Measurements from ENCODE around the gene AHRR.
"Not testable (repeated sequence)": the region's sequence is repeated elsewhere in the genome, so short reads cannot be mapped to it uniquely, and the experiment has no call there.

Gene AHRR

DNA sequence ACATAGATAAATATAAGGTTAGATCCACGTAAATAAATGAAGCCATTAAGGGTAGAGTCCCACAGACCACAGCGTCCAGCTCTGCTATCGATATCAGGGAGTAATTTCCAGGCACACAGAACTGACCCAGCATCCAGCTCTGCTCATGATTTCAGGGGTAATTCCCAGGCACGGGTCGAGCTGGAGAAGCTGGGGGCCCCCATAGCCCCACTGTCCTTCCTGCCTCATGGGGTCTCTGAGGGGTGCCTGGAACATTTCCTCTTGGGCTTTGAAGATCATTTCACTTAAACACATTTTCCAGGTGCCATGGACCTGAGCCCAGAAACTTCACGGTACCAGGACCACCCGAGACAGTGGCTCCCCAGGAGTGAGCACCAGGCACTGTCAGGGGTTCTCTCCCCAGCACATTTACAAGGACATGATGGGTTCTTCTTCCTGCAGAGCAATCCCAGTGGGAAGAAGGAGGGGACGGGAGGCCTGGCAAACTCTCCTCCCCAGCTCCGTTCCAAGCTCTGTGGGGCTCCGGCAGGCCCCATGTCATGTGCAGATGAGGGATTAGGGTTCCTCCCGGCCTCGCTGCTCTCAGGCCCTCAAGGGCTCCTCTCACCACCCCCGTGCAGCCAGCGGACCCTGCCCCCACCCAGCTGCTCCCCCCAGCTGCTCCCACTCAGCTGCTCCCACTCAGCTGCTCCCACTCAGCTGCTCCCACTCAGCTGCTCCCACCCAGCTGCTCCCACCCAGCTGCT, 23.4 kb upstream of the AHRR start:
- not testable (repeated sequence) for ATAC-seq (replicated peaks); H3K27me3 Mint-ChIP-seq; H3K4me3 Mint-ChIP-seq; DNase-seq; H3K36me3 Mint-ChIP-seq (ENCODE audit: insufficient read depth); H3K9me3 Mint-ChIP-seq
- Mint-ChIP-seq H3K27ac (peak overlapping the region in 1 of 2 donors; percentile 54), H3K4me1 (ENCODE audit: low read depth in 2 of 2) (peaks cover 33 to 35% of the 10 kb centered on the region in 2 donors)

DNA sequence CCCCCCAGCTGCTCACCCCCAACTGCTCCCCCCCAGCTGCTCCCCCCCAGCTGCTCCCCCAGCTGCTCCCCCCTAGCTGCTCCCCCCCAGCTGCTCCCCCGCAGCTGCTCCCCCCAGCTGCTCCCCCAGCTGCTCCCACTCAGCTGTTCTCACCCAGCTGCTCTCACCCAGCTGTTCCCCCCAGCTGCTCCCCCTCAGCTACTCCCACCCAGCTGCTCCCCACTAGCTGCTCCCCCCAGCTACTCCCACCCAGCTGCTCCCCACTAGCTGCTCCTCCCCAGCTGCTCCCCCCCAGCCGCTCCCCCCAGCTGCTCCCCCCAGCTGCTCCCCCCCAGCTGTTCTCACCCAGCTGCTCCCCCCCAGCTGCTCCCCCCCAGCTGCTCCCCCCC, 22.8 kb upstream of the AHRR start:
- DNase-seq (no peak), ATAC-seq (replicated peaks) (no peak)
- Mint-ChIP-seq H3K9me3 (no peaks in the 10 kb centered on the region), H3K27me3 (no peaks in the 10 kb centered on the region), H3K27ac (no peak overlapping the region), H3K4me3 (no peak overlapping the region), H3K36me3 (ENCODE audit: insufficient read depth) (peaks cover 9% of the 10 kb centered on the region), H3K4me1 (ENCODE audit: low read depth in 2 of 2) (peaks cover 33 to 39% of the 10 kb centered on the region in 2 donors)

DNA sequence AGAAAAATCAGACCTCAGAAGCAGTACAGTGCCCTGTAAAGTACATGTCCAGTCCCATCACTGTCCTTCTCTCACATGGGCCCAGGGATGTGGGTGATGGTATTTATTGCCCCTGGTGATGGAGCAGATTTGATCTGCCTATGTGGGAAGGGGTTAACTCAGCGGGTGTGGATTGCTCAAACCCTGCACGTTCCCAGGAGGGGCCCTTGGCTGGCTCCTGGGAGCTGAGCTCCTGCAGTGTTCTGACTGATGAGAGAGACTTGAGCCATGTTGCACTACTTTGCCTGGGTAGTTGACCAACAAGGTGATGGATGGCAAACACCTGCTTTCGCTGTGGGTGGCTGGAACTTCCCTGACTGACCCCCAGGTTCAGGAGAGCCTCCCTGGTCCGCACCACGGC, 21.6 kb upstream of the AHRR start:
- not testable (repeated sequence) for ATAC-seq (replicated peaks); H3K27me3 Mint-ChIP-seq; H3K36me3 Mint-ChIP-seq (ENCODE audit: insufficient read depth); DNase-seq; H3K9me3 Mint-ChIP-seq; H3K27ac Mint-ChIP-seq; H3K4me3 Mint-ChIP-seq
- peaks cover 32 to 39% of the 10 kb centered on the region in 2 donors for H3K4me1 Mint-ChIP-seq (ENCODE audit: low read depth in 2 of 2)

DNA sequence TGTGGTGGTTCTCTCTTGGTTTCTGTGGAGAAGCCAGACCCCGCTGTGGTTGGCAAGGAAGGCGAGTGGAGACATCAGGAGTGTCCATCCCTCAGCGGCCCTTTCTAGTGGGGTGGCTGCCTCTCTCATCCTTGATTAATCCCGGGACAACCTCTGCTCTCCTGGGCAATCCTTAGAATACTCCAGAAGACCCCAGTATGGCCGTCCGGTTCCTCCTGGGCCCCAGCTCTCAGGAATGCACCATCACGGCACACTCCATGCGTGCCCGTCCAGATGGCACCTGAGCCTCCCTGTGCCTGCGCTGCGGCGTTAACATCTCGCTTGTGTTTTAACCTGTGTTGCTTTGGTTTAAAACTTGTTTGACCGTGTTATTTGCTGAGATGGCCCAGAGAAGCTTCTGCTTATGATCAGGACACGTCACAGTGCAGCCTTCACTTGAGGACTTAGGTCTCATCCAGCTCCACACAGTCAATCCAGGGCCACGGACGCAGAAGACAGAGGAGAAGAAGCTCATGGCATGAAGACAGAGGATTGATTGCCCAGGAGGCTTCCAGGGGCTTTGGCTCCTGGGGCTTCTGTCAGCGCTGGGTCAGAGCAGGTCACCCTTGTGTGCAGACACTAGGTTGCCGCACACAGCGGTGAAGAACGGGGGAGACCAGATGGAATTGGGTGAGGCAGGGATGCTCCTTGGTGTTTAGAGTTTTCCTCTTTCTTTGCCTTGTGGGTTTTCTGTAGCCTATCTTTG, 20.7 kb upstream of the AHRR start:
- not testable (repeated sequence) for H3K27me3 Mint-ChIP-seq; H3K9me3 Mint-ChIP-seq; ATAC-seq (replicated peaks); DNase-seq
- Mint-ChIP-seq H3K36me3 (ENCODE audit: insufficient read depth) (peaks cover 10% of the 10 kb centered on the region), H3K27ac (peak overlapping the region; percentile 59 to 89), H3K4me3 (peak overlapping the region in 1 of 2 donors; percentile 17), H3K4me1 (ENCODE audit: low read depth in 2 of 2) (peaks cover 32 to 39% of the 10 kb centered on the region in 2 donors)

DNA sequence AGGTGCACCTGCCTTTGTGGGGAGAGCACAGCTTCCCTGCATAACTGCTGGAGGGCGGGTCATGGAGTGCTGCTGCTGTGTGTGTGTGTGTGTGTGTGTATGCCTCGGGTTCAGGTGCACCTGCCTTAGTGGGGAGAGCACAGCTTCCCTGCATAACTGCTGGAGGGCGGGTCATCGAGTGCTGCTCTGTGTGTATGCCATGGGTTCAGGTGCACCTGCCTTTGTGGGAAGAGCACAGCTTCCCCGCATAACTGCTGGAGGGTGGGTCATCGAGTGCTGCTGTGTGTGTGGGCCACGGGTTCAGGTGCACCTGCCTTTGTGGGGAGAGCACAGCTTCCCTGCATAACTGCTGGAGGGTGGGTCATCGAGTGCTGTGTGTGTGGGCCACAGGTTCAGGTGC, 19.1 kb upstream of the AHRR start:
- peaks cover 19% of the 10 kb centered on the region for H3K36me3 Mint-ChIP-seq (ENCODE audit: insufficient read depth)
- H3K4me3 Mint-ChIP-seq: peak overlapping the region in 1 of 2 donors; percentile 5
- ATAC-seq (replicated peaks); H3K27me3 Mint-ChIP-seq; DNase-seq; H3K9me3 Mint-ChIP-seq: not testable (repeated sequence)
- peaks cover 19 to 28% of the 10 kb centered on the region in 2 donors for H3K4me1 Mint-ChIP-seq (ENCODE audit: low read depth in 2 of 2)
- H3K27ac Mint-ChIP-seq: peak overlapping the region in 1 of 2 donors; percentile 89

DNA sequence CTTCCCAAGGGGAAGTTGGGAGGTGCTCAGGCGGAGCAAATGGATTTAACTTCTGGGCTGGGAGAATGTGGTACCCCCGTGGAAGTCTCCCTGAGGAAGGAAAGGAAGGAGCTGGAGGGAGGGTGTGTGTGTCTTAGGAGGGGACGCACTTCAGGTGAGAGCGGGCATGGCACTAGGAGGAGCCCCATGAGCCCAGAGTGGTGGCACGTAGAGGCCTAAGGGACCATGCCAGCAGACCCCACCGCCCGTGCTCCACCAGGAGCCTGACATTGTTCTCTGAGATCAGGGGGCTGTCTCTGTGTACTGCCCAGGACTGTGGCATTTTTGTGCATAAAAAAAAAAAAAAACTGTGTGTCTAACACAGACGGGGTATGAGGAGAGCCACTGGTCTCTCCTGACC, 18.5 kb upstream of the AHRR start:
- Mint-ChIP-seq H3K27ac (no peak overlapping the region), H3K27me3 (no peaks in the 10 kb centered on the region), H3K4me3 (no peak overlapping the region), H3K36me3 (ENCODE audit: insufficient read depth) (peaks cover 19% of the 10 kb centered on the region), H3K9me3 (no peaks in the 10 kb centered on the region), H3K4me1 (ENCODE audit: low read depth in 2 of 2) (peaks cover 16 to 25% of the 10 kb centered on the region in 2 donors)
- no peak for ATAC-seq (replicated peaks)
- DNase-seq: no peak

DNA sequence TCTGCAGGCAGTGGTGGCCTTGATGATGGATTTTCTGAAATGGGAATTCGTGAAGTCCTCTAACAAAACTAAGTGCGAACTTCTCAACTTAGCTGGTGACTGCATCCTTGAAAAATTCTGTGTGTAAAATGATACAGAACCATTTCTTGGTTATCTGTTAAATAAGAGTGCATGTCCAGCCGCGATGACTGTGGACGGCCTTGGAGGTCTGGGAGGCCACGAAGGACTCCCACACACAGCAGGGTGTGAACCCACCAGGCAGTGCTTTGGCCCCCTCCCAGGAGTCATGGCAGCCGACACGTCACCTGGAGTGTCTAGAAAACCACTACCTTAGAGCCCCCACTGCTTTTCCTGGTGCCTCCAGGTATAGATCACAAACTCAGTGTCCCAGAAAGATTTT, 17.8 kb upstream of the AHRR start:
- Mint-ChIP-seq H3K36me3 (ENCODE audit: insufficient read depth) (peaks cover 19% of the 10 kb centered on the region), H3K27ac (peak overlapping the region in 1 of 2 donors; percentile 6), H3K4me1 (ENCODE audit: low read depth in 2 of 2) (peaks cover 16 to 25% of the 10 kb centered on the region in 2 donors)
- DNase-seq; H3K4me3 Mint-ChIP-seq; ATAC-seq (replicated peaks); H3K9me3 Mint-ChIP-seq; H3K27me3 Mint-ChIP-seq: not testable (repeated sequence)

DNA sequence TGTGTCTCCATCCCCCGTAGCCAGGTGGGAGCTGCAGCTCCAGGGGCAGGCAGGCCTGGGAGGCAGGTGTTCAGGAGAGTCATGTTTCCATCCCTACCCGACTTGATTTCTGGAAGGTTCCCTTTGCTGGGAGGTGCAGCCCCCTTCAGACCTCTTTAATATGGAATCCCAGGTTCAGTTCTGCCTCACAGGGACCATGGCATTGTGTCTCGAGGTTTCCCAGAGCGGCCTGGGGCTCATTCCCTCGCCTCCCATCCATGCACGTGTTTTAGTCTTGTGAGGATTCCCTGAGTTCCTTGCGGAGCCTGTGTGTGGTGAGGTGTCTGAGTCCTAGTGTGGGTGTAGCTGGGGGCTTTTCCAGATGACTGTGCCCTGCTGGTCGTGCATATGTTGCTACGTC, 16.5 kb upstream of the AHRR start:
- H3K4me1 Mint-ChIP-seq (ENCODE audit: low read depth in 2 of 2): peaks cover 15 to 20% of the 10 kb centered on the region in 2 donors
- no peak overlapping the region for H3K4me3 Mint-ChIP-seq
- H3K36me3 Mint-ChIP-seq (ENCODE audit: insufficient read depth): peaks cover 15% of the 10 kb centered on the region
- ATAC-seq (replicated peaks): no peak
- no peaks in the 10 kb centered on the region for H3K27me3 Mint-ChIP-seq
- no peak for DNase-seq
- H3K27ac Mint-ChIP-seq: no peak overlapping the region
- no peaks in the 10 kb centered on the region for H3K9me3 Mint-ChIP-seq

DNA sequence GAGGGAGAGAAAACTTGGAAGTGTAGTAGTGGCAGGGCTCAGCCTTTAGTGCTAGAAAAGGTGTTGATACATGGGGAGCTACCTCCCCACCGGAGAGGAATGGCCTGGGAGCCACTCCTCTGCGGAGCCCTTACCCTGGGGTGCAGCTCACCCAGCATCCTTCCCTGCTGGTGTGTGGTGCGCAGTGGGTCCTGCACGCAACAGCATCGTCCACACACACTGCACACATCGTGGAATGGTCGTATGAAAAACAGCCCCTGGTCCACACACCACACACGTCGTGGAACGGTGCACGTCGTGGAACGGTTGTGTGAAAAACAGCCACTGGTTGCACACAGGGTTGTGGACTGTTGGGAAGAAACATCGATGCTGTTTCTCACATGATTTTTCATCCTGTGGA, 16.1 kb upstream of the AHRR start:
- DNase-seq: no peak
- Mint-ChIP-seq H3K4me1 (ENCODE audit: low read depth in 2 of 2) (peaks cover 15 to 20% of the 10 kb centered on the region in 2 donors), H3K27me3 (no peaks in the 10 kb centered on the region), H3K9me3 (no peaks in the 10 kb centered on the region), H3K4me3 (no peak overlapping the region), H3K36me3 (ENCODE audit: insufficient read depth) (peaks cover 15% of the 10 kb centered on the region), H3K27ac (no peak overlapping the region)
- ATAC-seq (replicated peaks): no peak

DNA sequence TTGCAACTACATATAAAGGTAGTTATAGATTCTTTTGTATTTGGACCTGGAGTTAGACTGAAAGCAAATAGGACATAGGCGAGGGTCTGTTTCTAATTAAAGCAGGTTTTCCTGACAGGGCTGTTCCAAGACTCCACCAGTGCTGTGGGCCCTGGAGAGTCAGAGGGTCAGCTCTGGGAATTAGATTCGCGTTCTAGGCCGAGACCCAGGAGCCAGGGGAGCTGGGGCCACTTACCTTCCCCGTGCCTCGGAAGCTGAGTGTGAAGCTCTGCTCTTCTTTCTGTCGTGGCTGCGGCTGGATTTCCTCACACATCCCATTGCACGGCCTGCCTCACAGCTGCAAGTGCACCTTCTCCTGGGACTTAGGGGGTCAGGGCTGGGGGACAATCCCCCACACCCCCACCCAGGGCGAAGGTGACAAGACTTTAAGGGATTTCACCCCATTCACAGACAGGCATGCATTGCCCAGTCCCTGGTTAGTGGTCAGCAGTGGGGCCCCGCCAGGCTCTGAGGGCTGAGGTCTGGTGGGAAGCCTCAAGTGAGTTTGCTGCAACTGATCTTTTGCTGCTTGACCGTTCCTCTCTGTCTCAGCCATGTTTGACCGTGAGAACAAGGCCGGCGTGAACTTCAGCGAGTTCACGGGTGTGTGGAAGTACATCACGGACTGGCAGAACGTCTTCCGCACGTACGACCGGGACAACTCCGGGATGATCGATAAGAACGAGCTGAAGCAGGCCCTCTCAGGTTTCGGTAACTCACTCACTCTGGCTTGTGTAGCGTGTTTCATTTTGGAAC, 15.3 kb upstream of the AHRR start:
- no peak overlapping the region for H3K4me3 Mint-ChIP-seq
- H3K27me3 Mint-ChIP-seq: no peaks in the 10 kb centered on the region
- DNase-seq: no peak
- ATAC-seq (replicated peaks): no peak
- H3K27ac Mint-ChIP-seq: no peak overlapping the region
- H3K4me1 Mint-ChIP-seq (ENCODE audit: low read depth in 2 of 2): peaks cover 14 to 16% of the 10 kb centered on the region in 2 donors
- no peaks in the 10 kb centered on the region for H3K9me3 Mint-ChIP-seq
- peaks cover 19% of the 10 kb centered on the region for H3K36me3 Mint-ChIP-seq (ENCODE audit: insufficient read depth)

DNA sequence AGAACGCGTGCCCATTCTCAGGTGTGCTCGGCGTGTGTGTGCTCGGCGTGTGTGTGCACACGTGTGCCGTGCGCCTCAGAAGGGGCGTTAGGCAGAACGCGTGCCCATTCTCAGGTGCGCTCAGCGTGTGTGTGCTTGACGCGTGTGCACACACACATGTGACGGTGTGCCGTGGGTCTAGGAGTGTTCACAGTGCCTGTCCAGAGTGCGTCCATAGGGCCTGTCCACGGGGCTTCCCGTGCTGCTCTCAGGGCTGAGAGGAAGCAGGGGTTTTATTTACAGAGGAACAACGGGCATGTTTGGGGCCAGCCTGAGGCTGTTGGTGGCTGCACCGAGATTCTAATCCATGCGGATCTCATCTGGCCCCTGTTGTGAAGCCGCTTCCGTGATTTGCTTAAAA, 14.2 kb upstream of the AHRR start:
- H3K27me3 Mint-ChIP-seq: no peaks in the 10 kb centered on the region
- H3K9me3 Mint-ChIP-seq: no peaks in the 10 kb centered on the region
- ATAC-seq (replicated peaks) (no peak), DNase-seq (no peak)
- H3K27ac Mint-ChIP-seq: no peak overlapping the region
- peaks cover 5% of the 10 kb centered on the region in 2 donors for H3K4me1 Mint-ChIP-seq (ENCODE audit: low read depth in 2 of 2)
- H3K4me3 Mint-ChIP-seq: no peak overlapping the region
- H3K36me3 Mint-ChIP-seq (ENCODE audit: insufficient read depth): peaks cover 26% of the 10 kb centered on the region

DNA sequence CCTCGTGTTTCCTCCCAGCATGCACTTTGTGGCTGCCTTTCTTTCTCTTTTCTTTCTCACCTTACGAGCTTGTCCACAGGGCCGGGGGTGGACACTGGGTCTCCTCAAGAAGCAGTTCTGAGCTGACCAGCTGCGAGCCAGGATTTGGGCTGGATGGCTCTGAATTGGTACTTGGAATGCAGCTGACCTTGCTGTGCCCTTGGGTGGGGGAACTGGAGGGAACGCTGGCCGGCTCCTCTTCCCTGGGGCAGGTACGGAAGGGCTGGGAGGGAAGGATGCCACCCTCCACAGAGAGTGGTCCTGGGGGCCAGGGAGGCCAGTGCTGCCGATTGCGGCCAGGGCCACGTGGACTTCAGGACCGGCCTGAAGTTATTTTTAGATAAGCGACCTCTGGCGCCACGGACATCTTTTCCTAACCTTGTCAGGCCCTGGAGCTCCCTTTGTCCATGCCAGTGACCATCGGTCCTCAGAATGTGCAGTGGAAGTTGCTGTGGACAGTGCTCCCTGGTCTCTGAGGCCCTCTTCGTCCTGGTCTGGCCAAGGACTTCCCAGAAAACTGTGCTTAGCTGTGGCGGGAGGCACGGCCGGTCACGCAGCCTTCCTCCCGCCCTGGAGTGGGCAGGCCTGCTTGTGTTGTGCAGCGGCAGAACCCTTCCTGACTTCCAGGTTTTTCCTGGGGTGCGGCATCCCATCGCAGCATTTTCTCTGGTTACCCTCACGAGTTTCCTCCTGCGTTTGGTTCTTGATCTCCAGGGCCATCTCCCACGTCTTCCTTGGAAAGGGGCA, 13.5 kb upstream of the AHRR start:
- Mint-ChIP-seq H3K27ac (no peak overlapping the region), H3K4me3 (no peak overlapping the region), H3K9me3 (no peaks in the 10 kb centered on the region), H3K36me3 (ENCODE audit: insufficient read depth) (peaks cover 31% of the 10 kb centered on the region), H3K4me1 (ENCODE audit: low read depth in 2 of 2) (peaks cover 3 to 4% of the 10 kb centered on the region in 2 donors), H3K27me3 (no peaks in the 10 kb centered on the region)
- no peak for DNase-seq
- ATAC-seq (replicated peaks): no peak
